ENCODE measurements around the gene TSSK6. TPM values are rescaled to one million over a fixed set of nuclear protein-coding genes. Genes with fewer than 3 reads are reported as not detected.

TSSK6 gene
- total and polyA plus RNA-seq, 4 donors, result 0.21 to 2.3 (median 1.1) TPM

GRCh38 chr19:19542507-19542906 is 27.2 kb upstream of the TSSK6 start:
- DNase-seq (ENCODE audit: low spot score), result no peak
- Histone ChIP-seq H3K4me1 (ENCODE audit: control insufficient read depth in 4 of 4, insufficient read depth in 4 of 4, low read length in 3 of 4) (peaks cover 0 to 9% (median 6%) of the 10 kb centered on the region in 4 donors), H3K36me3 (ENCODE audit: control insufficient read depth in 4 of 4, insufficient read depth in 3 of 4, low read depth in 1 of 4, low read length in 3 of 4) (no peaks in the 10 kb centered on the region), H3K9me3 (ENCODE audit: control insufficient read depth in 4 of 4, low read length in 3 of 4) (peaks cover 0 to 3% (median 0%) of the 10 kb centered on the region in 4 donors), H3K4me3 (ENCODE audit: low read depth in 1 of 3, low read length in 3 of 3) (no peak overlapping the region), H3K27me3 (ENCODE audit: control insufficient read depth in 4 of 4, insufficient read depth in 4 of 4, low read length in 3 of 4) (peaks cover 0 to 8% (median 2%) of the 10 kb centered on the region in 4 donors), H3K9ac (ENCODE audit: low read depth in 1 of 2, low read length in 2 of 2) (no peak overlapping the region), H3K27ac (ENCODE audit: low read depth in 1 of 2, low read length in 2 of 2) (no peak overlapping the region)
- 77% methylated on average over 12 of the region's 12 CpGs for WGBS
- TF ChIP-seq EGR1 (IDR thresholded peaks at IDR 0.05; ENCODE audit: low read depth in 2 of 2) (no peak), ZBTB33 (IDR thresholded peaks at IDR 0.05) (no peak)

GRCh38 chr19:19541616-19542015 is 26.3 kb upstream of the TSSK6 start:
- Histone ChIP-seq H3K27me3 (ENCODE audit: control insufficient read depth in 4 of 4, insufficient read depth in 4 of 4, low read length in 3 of 4) (peaks cover 0 to 8% (median 2%) of the 10 kb centered on the region in 4 donors), H3K4me3 (ENCODE audit: low read depth in 1 of 3, low read length in 3 of 3) (no peak overlapping the region)
- no peak for DNase-seq (ENCODE audit: low spot score)

More at GRCh38 chr19:19541616-19542015, 26.3 kb upstream of the TSSK6 start:
- no peak for TF ChIP-seq GABPA (IDR thresholded peaks at IDR 0.05 in 1 of 2, conservative IDR thresholded peaks at IDR 0.05 in 1 of 2)
- no peak for TF ChIP-seq FOXA1 (IDR thresholded peaks at IDR 0.05)
- no peak for TF ChIP-seq ZBTB33 (IDR thresholded peaks at IDR 0.05)
- TF ChIP-seq SP1 (IDR thresholded peaks at IDR 0.05), result no peak
- no peak for TF ChIP-seq RXRA (IDR thresholded peaks at IDR 0.05)
- no peak for TF ChIP-seq JUND (IDR thresholded peaks at IDR 0.05)
- no peak for TF ChIP-seq HNF4G (IDR thresholded peaks at IDR 0.05)
- no peak for TF ChIP-seq MAX (IDR thresholded peaks at IDR 0.05)
- TF ChIP-seq FOXA2 (IDR thresholded peaks at IDR 0.05), result no peak
- TF ChIP-seq TAF1 (conservative IDR thresholded peaks at IDR 0.05), result no peak
- no peak for TF ChIP-seq ATF3 (IDR thresholded peaks at IDR 0.05)
- TF ChIP-seq EGR1 (IDR thresholded peaks at IDR 0.05; ENCODE audit: low read depth in 2 of 2), result no peak
- no peak for TF ChIP-seq RAD21 (IDR thresholded peaks at IDR 0.05)
- Histone ChIP-seq H3K27ac (ENCODE audit: low read depth in 1 of 2, low read length in 2 of 2) (no peak overlapping the region), H3K9me3 (ENCODE audit: control insufficient read depth in 4 of 4, low read length in 3 of 4) (peaks cover 0 to 3% (median 0%) of the 10 kb centered on the region in 4 donors), H3K4me1 (ENCODE audit: control insufficient read depth in 4 of 4, insufficient read depth in 4 of 4, low read length in 3 of 4) (peaks cover 0 to 9% (median 6%) of the 10 kb centered on the region in 4 donors), H3K36me3 (ENCODE audit: control insufficient read depth in 4 of 4, insufficient read depth in 3 of 4, low read depth in 1 of 4, low read length in 3 of 4) (no peaks in the 10 kb centered on the region), H3K9ac (ENCODE audit: low read depth in 1 of 2, low read length in 2 of 2) (no peak overlapping the region)
- WGBS, result 87% methylated on average over 16 of the region's 16 CpGs

Measured in liver (tissue), 9 donors.